Measurements from ENCODE around the gene ULBP2. TPM values are rescaled to one million over a fixed set of nuclear protein-coding genes. Genes with fewer than 3 reads are reported as not detected.

The ULBP2 gene
- total RNA-seq, 1 donor from 2014 or later = not detected

GRCh38 chr6:149897855-149898744, 43.7 kb upstream of the ULBP2 start, which contains the start of gene RAET1E:
Gene RAET1E, minus strand, starts transcription at chr6:149898113. Its CDS starts 7,212 bp downstream, at chr6:149890901.
- peaks cover 41% of the 10 kb centered on the region for H3K27me3 Mint-ChIP-seq
- H3K4me1 Mint-ChIP-seq (ENCODE audit: unreplicated experiment) = peaks cover 7% of the 10 kb centered on the region
- no peak for TF ChIP-seq CTCF (conservative IDR thresholded peaks at IDR 0.05)
- no peak for DNase-seq (ENCODE audit: extremely low spot score, unreplicated experiment)
- no peak within 1 kb of the TSS for H3K4me3 Mint-ChIP-seq
- peak within 1 kb of the TSS; percentile 72 for H3K27ac Mint-ChIP-seq
- H3K36me3 Mint-ChIP-seq = no peaks in the 10 kb centered on the region
- H3K9me3 Mint-ChIP-seq = no peaks in the 10 kb centered on the region

- DNase-seq (ENCODE audit: extremely low spot score, unreplicated experiment) = no peak
Observed at GRCh38 chr6:149898966-149899365, 42.8 kb upstream of the ULBP2 start.

GRCh38 chr6:149899486-149899885, 42.3 kb upstream of the ULBP2 start:
- DNase-seq (ENCODE audit: extremely low spot score, unreplicated experiment) = no peak
- no peak overlapping the region for H3K4me3 Mint-ChIP-seq
- peaks cover 27% of the 10 kb centered on the region for H3K27me3 Mint-ChIP-seq
- peaks cover 7% of the 10 kb centered on the region for H3K4me1 Mint-ChIP-seq (ENCODE audit: unreplicated experiment)
- no peaks in the 10 kb centered on the region for H3K36me3 Mint-ChIP-seq
- H3K9me3 Mint-ChIP-seq = no peaks in the 10 kb centered on the region
- no peak overlapping the region for H3K27ac Mint-ChIP-seq
- no peak for TF ChIP-seq CTCF (conservative IDR thresholded peaks at IDR 0.05)

More at GRCh38 chr6:149898966-149899365, 42.8 kb upstream of the ULBP2 start:
- peaks cover 7% of the 10 kb centered on the region for H3K4me1 Mint-ChIP-seq (ENCODE audit: unreplicated experiment)
- H3K36me3 Mint-ChIP-seq = no peaks in the 10 kb centered on the region
- H3K27me3 Mint-ChIP-seq = peaks cover 33% of the 10 kb centered on the region
- no peaks in the 10 kb centered on the region for H3K9me3 Mint-ChIP-seq
- no peak overlapping the region for H3K27ac Mint-ChIP-seq
- no peak for TF ChIP-seq CTCF (conservative IDR thresholded peaks at IDR 0.05)
- H3K4me3 Mint-ChIP-seq = no peak overlapping the region

GRCh38 chr6:149899926-149900619, 41.7 kb upstream of the ULBP2 start:
- peaks cover 26% of the 10 kb centered on the region for H3K27me3 Mint-ChIP-seq

More at GRCh38 chr6:149899926-149900619, 41.7 kb upstream of the ULBP2 start:
- no peaks in the 10 kb centered on the region for H3K36me3 Mint-ChIP-seq
- H3K9me3 Mint-ChIP-seq = no peaks in the 10 kb centered on the region
- peaks cover 7% of the 10 kb centered on the region for H3K4me1 Mint-ChIP-seq (ENCODE audit: unreplicated experiment)
- H3K27ac Mint-ChIP-seq = no peak overlapping the region
- no peak overlapping the region for H3K4me3 Mint-ChIP-seq
- DNase-seq (ENCODE audit: extremely low spot score, unreplicated experiment) = no peak
- TF ChIP-seq CTCF (conservative IDR thresholded peaks at IDR 0.05) = no peak

Data from type B pancreatic cell (in vitro differentiated cells).